Brain microvascular endothelial cell (primary cell): Measurements from ENCODE around the gene C1orf174.

Source experiments
- DNase-seq: peaks from one replicate; pipeline ENCODE4 v3.0.0-alpha.2; 2020
- H3K27ac ChIP-seq: fragments of 250-450 bp; sonication (Bioruptor Pico); 2 replicates; pipeline ENCODE4 v1.5.1; 2020; ENCODE audit warnings: mild to moderate bottlenecking, moderate library complexity
- H3K27me3 ChIP-seq: fragments of 250-450 bp; sonication (Bioruptor Pico); replicated peaks from 2 replicates; pipeline ENCODE4 v1.5.1; 2020; ENCODE audit warnings: mild to moderate bottlenecking
- H3K36me3 ChIP-seq: fragments of 250-450 bp; sonication (Bioruptor Pico); replicated peaks from 2 replicates; pipeline ENCODE4 v1.5.1; 2020; ENCODE audit warnings: mild to moderate bottlenecking
- H3K4me3 ChIP-seq: 2 replicates; pipeline ENCODE4 v1.5.1; 2011; ENCODE audit warnings: low read depth, mild to moderate bottlenecking, control low read depth, low read length, moderate library complexity
- in situ Hi-C: cut with HindIII; loops from 2 replicates; pipeline ENCODE4 v1.10.0; 2017; ENCODE audit warnings: low sequenced_read_pairs, low pct_ligation_motif_present
- TF ChIP-seq, protein P1 (sequence below): IDR thresholded peaks from 2 replicates; pipeline ENCODE4 v1.5.1; 2011; ENCODE audit warnings: low read depth, mild to moderate bottlenecking, moderate library complexity, low read length, control low read depth, inconsistent platforms; ENCODE audit errors: missing control alignments

C1orf174 gene

DNA sequence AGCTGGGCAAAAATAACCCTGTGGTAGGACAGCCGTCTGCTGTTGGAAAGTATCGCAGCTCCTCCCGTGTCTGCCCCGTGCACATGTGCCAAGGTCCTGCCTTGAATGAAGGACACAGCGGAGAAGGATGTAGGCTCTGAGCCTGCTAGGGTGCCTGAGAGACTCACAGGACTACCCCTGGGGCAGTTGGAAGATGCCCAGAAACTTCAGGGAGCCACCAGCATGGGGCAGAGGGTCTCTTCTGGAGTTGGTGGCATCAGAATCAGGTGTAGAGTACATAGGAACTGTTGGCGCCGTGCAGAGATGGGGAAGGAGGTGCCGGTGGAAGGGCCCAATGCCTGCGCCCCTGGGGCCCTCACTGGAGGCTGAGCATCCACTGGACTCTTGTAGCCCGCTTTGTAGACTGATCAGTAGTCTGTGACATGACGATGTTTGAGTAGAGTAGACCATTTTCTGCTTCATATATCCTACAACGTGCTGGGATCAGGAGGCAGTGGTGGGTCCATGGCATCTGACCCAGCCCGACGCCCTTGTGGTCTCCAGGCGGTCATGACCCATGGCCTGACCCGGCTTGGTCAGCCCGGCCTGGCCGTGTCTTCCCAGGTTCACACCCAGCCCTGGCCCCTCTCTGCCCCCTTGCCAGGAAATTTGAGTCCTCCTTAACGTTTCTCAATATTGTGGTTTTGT is 5.3 kb upstream of the C1orf174 start:
- TF ChIP-seq, protein P1, sequence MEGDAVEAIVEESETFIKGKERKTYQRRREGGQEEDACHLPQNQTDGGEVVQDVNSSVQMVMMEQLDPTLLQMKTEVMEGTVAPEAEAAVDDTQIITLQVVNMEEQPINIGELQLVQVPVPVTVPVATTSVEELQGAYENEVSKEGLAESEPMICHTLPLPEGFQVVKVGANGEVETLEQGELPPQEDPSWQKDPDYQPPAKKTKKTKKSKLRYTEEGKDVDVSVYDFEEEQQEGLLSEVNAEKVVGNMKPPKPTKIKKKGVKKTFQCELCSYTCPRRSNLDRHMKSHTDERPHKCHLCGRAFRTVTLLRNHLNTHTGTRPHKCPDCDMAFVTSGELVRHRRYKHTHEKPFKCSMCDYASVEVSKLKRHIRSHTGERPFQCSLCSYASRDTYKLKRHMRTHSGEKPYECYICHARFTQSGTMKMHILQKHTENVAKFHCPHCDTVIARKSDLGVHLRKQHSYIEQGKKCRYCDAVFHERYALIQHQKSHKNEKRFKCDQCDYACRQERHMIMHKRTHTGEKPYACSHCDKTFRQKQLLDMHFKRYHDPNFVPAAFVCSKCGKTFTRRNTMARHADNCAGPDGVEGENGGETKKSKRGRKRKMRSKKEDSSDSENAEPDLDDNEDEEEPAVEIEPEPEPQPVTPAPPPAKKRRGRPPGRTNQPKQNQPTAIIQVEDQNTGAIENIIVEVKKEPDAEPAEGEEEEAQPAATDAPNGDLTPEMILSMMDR: no peak
- H3K36me3 ChIP-seq: no peaks in the 10 kb centered on the region
- no peak overlapping the region for H3K27ac ChIP-seq
- no peak overlapping the region for H3K4me3 ChIP-seq
- no peak for DNase-seq
- H3K27me3 ChIP-seq: no peaks in the 10 kb centered on the region
- in situ Hi-C loops: no loop called here

DNA sequence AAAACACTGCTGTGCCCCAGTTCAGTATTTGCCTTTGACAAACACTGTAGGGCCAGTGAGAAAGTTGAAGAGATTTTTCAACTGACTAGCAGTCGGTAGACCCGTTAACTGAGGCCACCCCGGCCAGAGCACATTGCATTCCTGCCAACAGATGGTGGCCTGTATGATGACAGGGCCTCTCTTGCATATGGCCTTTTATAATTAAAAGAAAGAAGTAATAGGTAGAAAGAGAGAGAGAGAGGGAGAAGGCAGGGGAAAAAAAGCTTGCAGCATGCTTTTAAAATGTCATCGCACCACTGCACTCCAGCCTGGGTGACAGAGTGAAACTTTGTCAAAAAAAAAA is 4.7 kb upstream of the C1orf174 start:
- TF ChIP-seq, protein P1: no peak
- Histone ChIP-seq H3K27ac (no peak overlapping the region), H3K27me3 (no peaks in the 10 kb centered on the region), H3K36me3 (no peaks in the 10 kb centered on the region), H3K4me3 (no peak overlapping the region)
- DNase-seq: no peak
- in situ Hi-C loops: no loop called here

DNA sequence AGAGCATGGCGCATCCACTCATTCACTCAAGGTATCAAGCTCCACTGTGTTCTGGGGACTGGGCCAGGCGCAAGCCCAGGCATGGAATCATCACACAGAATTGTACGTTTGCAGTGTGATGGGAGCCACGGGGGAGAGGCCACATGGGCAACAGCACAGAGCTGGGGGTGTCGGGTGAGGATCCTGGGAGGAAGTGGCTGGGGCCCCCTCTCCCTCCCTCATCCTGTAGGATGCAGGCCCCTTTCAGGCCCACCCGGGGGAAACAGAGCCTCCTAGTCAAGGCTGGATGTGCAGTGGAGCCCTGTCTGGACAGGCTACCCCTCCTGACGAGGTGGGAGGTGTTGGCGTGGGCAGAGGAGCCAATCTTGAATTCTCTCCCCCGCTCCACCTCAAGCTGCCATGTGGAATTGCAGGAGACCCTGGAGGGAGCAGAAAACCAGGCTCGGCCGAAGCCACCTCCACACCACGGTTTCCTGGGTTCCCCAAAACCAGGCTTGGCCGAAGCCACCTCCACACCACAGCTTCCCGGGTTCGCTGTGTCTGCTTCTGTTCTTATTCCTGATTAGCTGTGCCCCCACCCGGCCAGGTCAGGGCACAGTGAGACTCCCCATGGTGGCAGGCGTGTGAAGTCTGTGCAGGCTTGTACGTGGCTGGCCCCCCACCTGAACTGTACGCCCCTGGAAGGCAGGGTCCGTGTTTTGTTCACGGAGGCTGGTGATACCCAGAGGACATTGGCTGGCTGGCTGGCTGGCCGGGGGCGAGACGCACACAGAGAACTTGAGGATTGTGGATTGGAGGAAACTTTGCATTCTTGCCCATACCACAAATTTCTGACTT is 4.2 kb upstream of the C1orf174 start:
- no peaks in the 10 kb centered on the region for H3K27me3 ChIP-seq
- no peak overlapping the region for H3K27ac ChIP-seq
- in situ Hi-C loops: no loop called here
- no peak for DNase-seq
- no peaks in the 10 kb centered on the region for H3K36me3 ChIP-seq
- no peak overlapping the region for H3K4me3 ChIP-seq
- TF ChIP-seq, protein P1: no peak

DNA sequence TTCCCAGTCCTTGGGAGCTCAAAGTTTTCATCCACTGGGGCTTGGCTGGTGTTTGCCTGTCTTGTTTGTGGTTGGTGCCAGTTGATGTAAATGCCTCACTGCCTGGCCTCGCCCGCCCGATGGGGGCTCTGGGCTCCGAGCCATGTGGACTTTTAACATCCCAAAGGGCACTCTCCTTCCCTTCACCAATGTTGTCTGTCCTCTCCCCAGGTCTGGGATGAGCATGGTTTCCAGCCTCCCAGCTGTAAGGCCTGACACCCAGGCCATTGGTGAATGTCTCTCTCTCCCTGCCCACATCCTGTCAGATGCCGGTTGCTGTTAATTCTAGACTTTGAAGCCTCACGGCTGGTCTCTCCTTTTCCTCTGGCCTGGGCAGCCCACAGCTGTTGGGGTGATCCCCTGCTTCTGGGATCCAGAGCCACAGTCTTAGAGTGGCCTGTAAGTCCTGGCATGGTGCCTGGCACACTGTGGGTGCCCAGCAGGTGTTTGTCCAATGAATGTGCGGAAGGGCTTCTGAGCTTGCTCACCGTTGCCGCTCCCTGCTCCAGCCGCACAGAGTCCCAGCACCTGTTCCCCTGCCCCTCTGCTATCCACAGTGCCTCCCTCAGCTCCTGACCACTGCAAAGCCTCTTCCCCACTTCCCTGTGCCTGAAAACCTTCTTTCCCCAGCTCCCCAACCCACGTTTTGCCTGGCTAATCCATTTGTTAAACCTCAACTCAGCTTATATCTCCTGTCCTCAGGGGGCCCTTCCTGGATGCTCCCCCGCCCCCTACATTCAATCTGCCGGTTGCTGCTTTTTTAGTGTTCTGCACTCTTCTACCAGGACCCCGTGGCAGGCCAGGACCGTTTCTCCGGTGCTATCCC is 3.3 kb upstream of the C1orf174 start:
- H3K27ac ChIP-seq: no peak overlapping the region
- no peak overlapping the region for H3K4me3 ChIP-seq
- TF ChIP-seq, protein P1: no peak
- in situ Hi-C loops: no loop called here
- H3K27me3 ChIP-seq: no peaks in the 10 kb centered on the region
- H3K36me3 ChIP-seq: no peaks in the 10 kb centered on the region
- DNase-seq: no peak

DNA sequence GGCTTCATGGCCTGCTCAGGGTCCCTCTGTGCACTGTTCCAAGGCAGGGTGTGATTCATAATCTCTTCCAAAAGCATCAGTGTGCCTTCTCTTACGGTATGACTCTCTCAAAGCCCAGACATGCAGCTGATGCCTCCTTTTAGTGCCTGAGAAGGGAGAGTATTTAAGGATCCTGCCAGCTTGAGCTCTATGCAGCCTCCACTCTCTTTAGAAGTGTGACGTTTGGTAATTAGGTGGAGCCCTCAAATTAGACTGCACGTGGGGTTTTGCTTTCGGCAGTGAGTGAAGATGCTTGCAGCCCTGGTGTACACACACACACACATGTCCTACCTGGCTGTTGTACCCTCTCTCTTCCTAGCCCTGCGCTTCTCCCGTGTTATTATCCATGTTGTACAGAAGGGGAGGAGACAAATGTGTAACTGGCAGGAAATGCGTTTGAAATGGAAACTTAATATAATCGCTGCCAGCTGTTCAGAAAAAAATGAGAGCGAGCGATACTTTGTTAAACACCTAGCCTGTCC is 2.6 kb upstream of the C1orf174 start:
- TF ChIP-seq, protein P1: no peak
- in situ Hi-C loops: no loop called here
- Histone ChIP-seq H3K27ac (no peak overlapping the region), H3K4me3 (no peak overlapping the region), H3K27me3 (no peaks in the 10 kb centered on the region), H3K36me3 (no peaks in the 10 kb centered on the region)
- no peak for DNase-seq
